GM19463 (cell line): ENCODE measurements around the gene MACROD2.

Source experiments
- ATAC-seq: cut with Tn5 transposase; IDR thresholded peaks from one replicate; pipeline ENCODE4 v1.9.1; 2021; ENCODE audit warnings: mild to moderate bottlenecking, moderate library complexity; ENCODE audit not compliant: unreplicated experiment

Gene MACROD2

DNA sequence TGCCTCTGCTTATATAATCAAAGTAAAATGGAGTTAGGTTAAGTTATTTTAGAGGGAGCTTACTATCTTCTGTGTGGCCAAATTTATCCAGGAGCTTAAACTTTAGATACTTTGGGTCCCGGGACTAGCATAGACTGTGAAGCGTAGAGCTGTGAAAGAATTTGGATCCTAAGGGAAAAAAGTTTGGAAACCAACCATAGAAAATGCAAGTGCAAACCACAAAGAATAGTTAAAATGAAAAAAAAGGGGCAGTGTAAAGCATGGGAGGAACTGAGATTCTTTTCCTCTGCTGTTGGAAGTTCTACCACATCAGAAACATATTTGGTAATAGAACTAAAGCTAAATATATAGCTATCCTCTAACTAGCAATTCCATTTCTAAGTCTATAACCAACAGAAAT, 574.3 kb downstream of the MACROD2 start:
- ATAC-seq, result no peak

GRCh38 chr20:14570811-14571210, 575.5 kb downstream of the MACROD2 start:
- ATAC-seq, result no peak

GRCh38 chr20:14573676-14574075, 578.4 kb downstream of the MACROD2 start:
- ATAC-seq, result no peak

DNA sequence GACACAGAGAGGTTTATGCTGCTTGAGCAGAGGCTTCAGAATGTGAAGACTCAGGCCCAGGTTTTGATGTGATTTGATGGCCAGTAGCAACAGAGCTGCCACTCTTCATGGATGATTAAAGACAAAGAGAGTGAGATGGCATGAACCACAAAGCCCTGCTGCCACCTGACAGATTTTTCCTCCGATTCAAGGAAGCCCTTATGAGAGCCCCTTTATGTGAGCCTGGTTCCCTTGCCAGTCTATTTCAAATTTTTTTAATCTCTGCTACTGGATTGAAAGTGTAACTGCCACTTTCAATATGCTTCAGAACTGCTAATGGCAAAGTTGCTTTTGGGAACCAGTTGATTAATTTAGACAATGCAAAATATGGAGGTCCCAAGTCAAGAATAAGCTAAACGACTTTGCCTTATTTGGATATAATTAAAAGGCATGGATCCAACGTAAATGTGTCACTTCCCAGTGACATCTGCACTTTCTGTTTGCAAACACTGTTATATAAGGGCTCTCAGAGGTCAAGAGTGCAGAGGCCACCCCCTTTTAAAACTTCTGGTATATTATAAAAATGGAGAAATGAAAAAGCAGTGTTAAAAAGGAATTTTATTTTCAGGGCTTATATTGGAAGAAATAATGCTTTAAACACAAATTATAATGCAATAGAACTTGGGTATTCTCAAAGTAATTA, 581.0 kb downstream of the MACROD2 start:
- ATAC-seq, result no peak

- no peak for ATAC-seq
Measured at GRCh38 chr20:14580418-14581074, 585.2 kb downstream of the MACROD2 start.

GRCh38 chr20:14581731-14582130, 586.4 kb downstream of the MACROD2 start:
- no peak for ATAC-seq

DNA sequence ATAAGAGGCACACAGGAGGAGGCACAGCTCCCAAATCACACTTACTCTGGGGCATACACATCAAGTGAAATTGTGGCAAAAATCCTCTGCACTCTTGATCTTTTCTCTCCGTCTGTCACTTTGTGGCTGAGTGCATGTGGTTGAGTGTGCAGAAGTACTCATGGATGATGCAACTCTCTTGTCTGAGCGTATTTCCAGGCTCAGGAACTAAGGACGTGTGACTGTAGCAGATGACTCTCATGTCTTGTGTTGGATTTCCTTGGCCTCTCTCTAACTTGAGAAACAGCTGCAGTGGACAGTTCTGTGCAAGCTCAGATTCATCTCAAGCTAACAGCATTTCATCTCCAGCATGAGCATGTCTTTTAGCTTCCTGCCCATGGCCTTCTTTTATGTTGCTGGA, 587.5 kb downstream of the MACROD2 start:
- no peak for ATAC-seq

DNA sequence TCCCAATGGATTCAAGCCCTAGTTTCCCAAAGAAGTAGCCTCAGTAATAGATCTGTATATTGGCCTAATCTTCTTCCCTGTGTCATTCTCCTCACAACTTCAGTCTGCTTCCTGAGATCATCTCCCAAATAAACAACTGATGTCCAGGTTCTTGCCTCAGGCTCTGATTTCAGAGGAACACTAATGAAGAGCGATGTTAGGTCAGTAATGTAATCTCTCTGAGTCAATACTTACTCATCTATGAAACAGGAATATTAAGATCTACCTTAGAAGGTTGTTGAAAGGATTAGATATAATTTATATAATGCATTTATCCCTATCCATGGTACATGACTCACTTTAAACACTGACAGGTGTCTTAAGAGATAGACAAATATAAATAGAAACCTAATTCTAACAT, 588.1 kb downstream of the MACROD2 start:
- ATAC-seq, result no peak

DNA sequence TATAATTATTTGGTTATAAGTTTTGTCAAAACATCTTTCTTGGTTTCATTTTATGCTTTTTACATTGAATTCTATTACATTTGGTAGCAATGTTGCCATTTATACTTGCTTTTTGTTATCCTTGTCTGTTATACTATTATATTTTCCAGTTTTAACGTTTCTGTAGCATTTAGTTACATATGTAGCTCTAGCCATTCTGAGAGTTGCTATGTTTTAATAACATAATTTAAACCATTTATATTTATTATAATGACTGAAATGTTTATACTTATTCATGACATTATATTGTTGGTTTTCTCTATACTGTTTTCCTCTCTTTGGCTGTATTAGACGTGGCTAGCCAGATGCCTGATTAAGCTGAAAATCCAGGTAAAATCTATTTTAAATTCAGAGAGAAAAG, 594.1 kb downstream of the MACROD2 start:
- no peak for ATAC-seq

GRCh38 chr20:14595051-14595450, 599.7 kb downstream of the MACROD2 start:
- ATAC-seq, result no peak

GRCh38 chr20:14597206-14597715, 601.9 kb downstream of the MACROD2 start:
- no peak for ATAC-seq

DNA sequence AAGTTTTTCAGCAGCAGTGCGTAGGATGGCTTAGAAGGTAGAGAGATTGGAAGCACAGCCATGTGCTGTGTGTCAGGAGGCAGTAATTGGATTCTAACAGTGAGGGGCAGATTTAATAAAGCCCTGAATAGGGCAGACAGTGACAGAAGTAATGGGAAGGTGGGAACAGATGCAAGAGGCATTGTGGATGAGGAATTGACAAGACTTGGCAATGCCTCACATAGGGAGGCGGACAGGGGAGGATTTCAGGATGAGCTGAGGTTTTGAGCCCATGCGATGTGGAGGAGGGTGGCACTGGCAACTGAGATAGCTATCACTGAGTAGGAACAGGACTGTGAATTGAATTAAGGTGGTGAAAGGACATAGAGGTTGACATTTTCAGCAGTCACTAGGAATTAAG, 604.3 kb downstream of the MACROD2 start:
- ATAC-seq, result no peak

DNA sequence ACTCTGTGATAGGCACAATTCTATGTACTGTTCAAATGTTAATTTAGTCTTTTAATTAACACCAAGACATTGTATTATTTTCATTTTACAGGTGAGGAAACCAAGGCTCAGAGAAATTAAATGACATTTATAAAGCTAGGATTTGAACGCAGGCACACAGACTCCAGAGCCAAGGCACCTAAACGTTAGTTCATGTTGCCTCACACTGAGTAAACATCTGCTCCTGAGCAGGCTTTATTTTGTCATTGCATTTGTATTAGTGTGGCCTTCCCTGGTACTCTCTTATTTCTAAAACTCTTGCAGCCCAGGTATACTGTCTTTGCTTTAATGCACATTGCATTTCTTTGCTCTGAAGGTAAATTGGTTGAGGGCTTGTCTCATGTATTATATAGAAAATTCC, 605.2 kb downstream of the MACROD2 start:
- no peak for ATAC-seq

- no peak for ATAC-seq
Measured at GRCh38 chr20:14604143-14604542, 608.8 kb downstream of the MACROD2 start.

- no peak for ATAC-seq
Measured at GRCh38 chr20:14609328-14610221, 614.3 kb downstream of the MACROD2 start.

DNA sequence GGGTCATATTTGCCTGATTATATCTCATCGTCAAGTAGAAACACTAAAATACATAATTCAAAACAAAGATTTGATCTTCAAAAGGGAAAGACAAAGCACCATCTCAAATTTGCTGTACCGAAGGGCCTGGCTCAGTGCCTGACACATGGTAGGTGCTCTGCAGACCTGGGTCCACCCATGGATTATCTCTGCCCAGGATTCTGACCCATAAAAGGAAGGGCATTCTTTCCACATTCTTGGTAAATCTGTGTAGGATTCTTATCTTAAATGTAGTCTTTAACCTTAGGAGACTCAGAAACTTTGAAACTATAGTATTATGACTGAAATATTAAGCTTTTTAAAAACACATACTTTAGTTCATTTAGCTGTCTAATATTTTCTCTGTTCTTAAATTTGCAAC, 616.2 kb downstream of the MACROD2 start:
- ATAC-seq, result no peak

DNA sequence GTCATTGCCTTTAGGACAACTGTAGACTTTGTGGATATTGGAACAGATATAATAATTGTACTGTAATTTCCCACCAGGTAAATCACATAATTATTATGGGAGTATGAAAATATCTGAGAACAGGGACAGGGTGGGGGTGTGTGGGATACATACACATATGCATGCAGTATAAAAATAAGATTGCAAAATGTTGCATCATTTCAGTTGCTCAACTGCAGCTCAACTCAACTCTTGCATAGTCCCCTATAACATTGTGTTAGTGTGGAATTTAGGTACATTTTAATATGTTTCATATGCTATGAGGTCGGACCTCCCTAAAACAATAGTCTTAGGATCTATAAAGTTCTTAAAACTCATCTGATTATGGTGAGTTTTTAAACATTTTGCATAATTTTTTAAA, 617.1 kb downstream of the MACROD2 start:
- no peak for ATAC-seq

- no peak for ATAC-seq
Measured at GRCh38 chr20:14616003-14616402, 620.7 kb downstream of the MACROD2 start.

DNA sequence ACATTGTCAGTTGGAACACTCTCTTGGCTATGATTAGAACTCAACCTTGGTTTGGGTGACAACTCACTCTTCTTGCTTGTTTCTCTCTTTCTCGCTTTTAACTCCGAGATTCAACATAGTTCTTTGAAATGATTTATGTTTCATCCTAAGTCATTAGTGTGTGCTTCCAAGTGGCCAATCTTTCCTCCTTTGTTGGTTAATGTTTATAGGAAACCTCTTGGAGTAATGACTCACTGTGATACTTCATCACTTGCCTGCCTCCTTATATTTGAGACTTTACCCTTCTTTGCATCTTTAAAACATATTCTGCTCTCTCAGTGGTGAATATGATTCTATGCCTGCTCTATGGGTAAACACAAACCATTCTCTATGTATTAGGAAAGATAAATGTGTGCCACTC, 621.8 kb downstream of the MACROD2 start:
- no peak for ATAC-seq

GRCh38 chr20:14619411-14619810, 624.1 kb downstream of the MACROD2 start:
- no peak for ATAC-seq

- no peak for ATAC-seq
Measured at GRCh38 chr20:14622796-14623195, 627.5 kb downstream of the MACROD2 start.

- no peak for ATAC-seq
Measured at GRCh38 chr20:14631011-14631410, 635.7 kb downstream of the MACROD2 start.
